ENCODE measurements around the gene PTPRN2.
"Not testable (repeated sequence)": the region's sequence is repeated elsewhere in the genome, so short reads cannot be mapped to it uniquely, and the experiment has no call there.

The PTPRN2 gene

GRCh38 chr7:158228131-158228530 lies 359.5 kb downstream of the PTPRN2 start:
- no peak for DNase-seq (ENCODE audit: low read depth)

GRCh38 chr7:158227258-158227984 lies 360.2 kb downstream of the PTPRN2 start:
- DNase-seq (ENCODE audit: low read depth), result no peak

GRCh38 chr7:158216198-158216597 lies 371.4 kb downstream of the PTPRN2 start:
- DNase-seq (ENCODE audit: low read depth), result no peak

GRCh38 chr7:158209435-158209834 lies 378.2 kb downstream of the PTPRN2 start:
- DNase-seq (ENCODE audit: low read depth), result no peak

- no peak for DNase-seq (ENCODE audit: low read depth)
Measured at GRCh38 chr7:158206341-158206740, 381.3 kb downstream of the PTPRN2 start.

- no peak for DNase-seq (ENCODE audit: low read depth)
Measured at GRCh38 chr7:158204453-158204852, 383.2 kb downstream of the PTPRN2 start.

- not testable (repeated sequence) for DNase-seq (ENCODE audit: low read depth)
Measured at GRCh38 chr7:158203948-158204347, 383.7 kb downstream of the PTPRN2 start.

- no peak for DNase-seq (ENCODE audit: low read depth)
Measured at GRCh38 chr7:158194365-158194900, 393.2 kb downstream of the PTPRN2 start.

GRCh38 chr7:158193446-158193845 lies 394.2 kb downstream of the PTPRN2 start:
- DNase-seq (ENCODE audit: low read depth), result no peak

GRCh38 chr7:158192956-158193355 lies 394.7 kb downstream of the PTPRN2 start:
- no peak for DNase-seq (ENCODE audit: low read depth)

GRCh38 chr7:158192184-158192835 lies 395.3 kb downstream of the PTPRN2 start:
- DNase-seq (ENCODE audit: low read depth), result no peak

GRCh38 chr7:158191671-158192070 lies 396.0 kb downstream of the PTPRN2 start:
- DNase-seq (ENCODE audit: low read depth), result no peak

- no peak for DNase-seq (ENCODE audit: low read depth)
Measured at GRCh38 chr7:158190756-158191155, 396.9 kb downstream of the PTPRN2 start.

GRCh38 chr7:158188676-158189075 lies 398.9 kb downstream of the PTPRN2 start:
- no peak for DNase-seq (ENCODE audit: low read depth)

GRCh38 chr7:158187694-158187994 lies 400.0 kb downstream of the PTPRN2 start:
- no peak for DNase-seq (ENCODE audit: low read depth)

GRCh38 chr7:158186864-158187693 lies 400.5 kb downstream of the PTPRN2 start:
- DNase-seq (ENCODE audit: low read depth), result no peak

- DNase-seq (ENCODE audit: low read depth), result no peak
Measured at GRCh38 chr7:158186406-158186805, 401.2 kb downstream of the PTPRN2 start.

GRCh38 chr7:158185653-158186052 lies 402.0 kb downstream of the PTPRN2 start:
- DNase-seq (ENCODE audit: low read depth), result no peak

GRCh38 chr7:158183431-158183830 lies 404.2 kb downstream of the PTPRN2 start:
- no peak for DNase-seq (ENCODE audit: low read depth)

GRCh38 chr7:158176561-158177173 lies 411.0 kb downstream of the PTPRN2 start:
- DNase-seq (ENCODE audit: low read depth), result no peak

GRCh38 chr7:158175779-158176178 lies 411.8 kb downstream of the PTPRN2 start:
- DNase-seq (ENCODE audit: low read depth), result no peak

GRCh38 chr7:158174947-158175346 lies 412.7 kb downstream of the PTPRN2 start:
- DNase-seq (ENCODE audit: low read depth), result no peak
